Lung (tissue), 12 donors: Measurements from ENCODE around the gene P4HB. TPM values are rescaled to one million over a fixed set of nuclear protein-coding genes. Genes with fewer than 3 reads are reported as not detected.

Source experiments
- ATAC-seq: fragments of 200-7000 bp; cut with Tn5 transposase; one replicate; pipeline ENCODE4 v1.9.1; 2020; ENCODE audit warnings: moderate number of reproducible peaks; ENCODE audit not compliant: insufficient read depth, low FRiP score
- DNase-seq, 3 donors: peaks; one replicate each; pipeline ENCODE4 v3.0.0-alpha.2; 2013 to 2017
- H3K27ac ChIP-seq, 2 donors: one replicate each; pipeline ENCODE4 v1.5.1; 2013; ENCODE audit warnings: mild to moderate bottlenecking in 2 of 2, moderate library complexity in 2 of 2, control low read depth in 1 of 2, inconsistent platforms in 1 of 2, low read depth in 1 of 2, low read length in 1 of 2
- H3K27me3 ChIP-seq, 3 donors: one replicate each; pipeline ENCODE4 v1.5.1; 2013; ENCODE audit warnings: low read length in 2 of 3; ENCODE audit not compliant: control insufficient read depth in 3 of 3, insufficient read depth in 3 of 3
- H3K36me3 ChIP-seq, 4 donors: one replicate each; pipeline ENCODE4 v1.5.1; 2013; ENCODE audit warnings: low read length in 4 of 4, mild to moderate bottlenecking in 1 of 4, moderate library complexity in 1 of 4; ENCODE audit not compliant: control insufficient read depth in 4 of 4, insufficient read depth in 4 of 4
- H3K4me1 ChIP-seq, 5 donors: one replicate each; pipeline ENCODE4 v1.5.1; 2013; ENCODE audit warnings: low read length in 5 of 5, mild to moderate bottlenecking in 2 of 5, moderate library complexity in 1 of 5; ENCODE audit not compliant: control insufficient read depth in 5 of 5, insufficient read depth in 5 of 5
- H3K4me3 ChIP-seq: one replicate; pipeline ENCODE4 v1.5.1; 2013; ENCODE audit warnings: mild to moderate bottlenecking, control low read depth, moderate library complexity
- H3K9ac ChIP-seq, 2 donors: one replicate each; pipeline ENCODE4 v1.5.1; 2013; ENCODE audit warnings: low read length in 2 of 2, control low read depth in 1 of 2; ENCODE audit not compliant: insufficient read depth in 1 of 2
- H3K9me3 ChIP-seq, 4 donors: one replicate each; pipeline ENCODE4 v1.5.1; 2013; ENCODE audit warnings: low read length in 3 of 4, mild to moderate bottlenecking in 1 of 4, moderate library complexity in 1 of 4; ENCODE audit not compliant: control insufficient read depth in 4 of 4, insufficient read depth in 3 of 4
- WGBS, 2 donors: extraction: QIAGEN DNeasy Blood & Tissue Kit; methylation state at CpG; one replicate each; pipeline ENCODE4 v1.1.7; 2013; 5-methylcytosine and 5-hydroxymethylcytosine counted together
- polyA plus RNA-seq, 2 donors: library from polyadenylated mRNA; stranded (reverse); fragments of 200-250 nt; gene quantifications; one replicate each; pipeline ENCODE4 v1.2.1, GENCODE V29; 2013
- total RNA-seq, 2 donors: library from RNA; depleted of rRNA in 1 of 2; stranded (reverse); fragments of >200 nt in 1 of 2; gene quantifications; one replicate each; pipeline ENCODE4 v1.2.1, GENCODE V29; 2014 to 2021
- TF ChIP-seq, protein P1 (sequence below): IDR thresholded peaks from 2 replicates; pipeline ENCODE4 v1.5.1; 2012; ENCODE audit warnings: mild to moderate bottlenecking; ENCODE audit errors: control extremely low read depth, extremely low read depth
- donor health status: control.
- donor health status: control.
- donor health status: Bipolar disorder and iron deficiency.
- donor health status: healthy.
- donor health status: DM: yes; HTN: yes; CAD: no.

P4HB gene
- total and polyA plus RNA-seq, 4 donors: 356 to 990 (median 779) TPM

DNA sequence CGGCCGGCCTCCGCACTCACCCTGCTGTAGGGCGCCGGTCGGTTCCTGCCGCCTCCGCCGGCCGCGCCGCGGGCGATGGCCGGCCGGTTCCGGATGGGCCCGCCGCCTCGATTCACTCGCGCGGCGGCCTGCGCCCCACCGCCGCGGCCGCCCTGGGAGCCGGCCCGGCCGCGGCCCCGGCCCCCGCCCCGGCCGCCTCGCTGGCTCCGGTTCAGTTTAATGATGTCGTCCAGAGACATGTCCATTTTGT, 30.9 kb upstream of the P4HB start:
- ATAC-seq (no peak), DNase-seq (no peak)
- Histone ChIP-seq H3K27ac (peak overlapping the region; percentile 55 to 79), H3K9ac (no peak overlapping the region), H3K4me1 (peaks cover 0 to 10% (median 7%) of the 10 kb centered on the region in 5 donors), H3K4me3 (peak overlapping the region; percentile 85), H3K9me3 (no peaks in the 10 kb centered on the region), H3K36me3 (peaks cover 19 to 43% (median 31%) of the 10 kb centered on the region in 4 donors), H3K27me3 (no peaks in the 10 kb centered on the region)
- WGBS, 2 donors: 1 to 2% methylated on average over 27 to 40 of the region's 40 CpGs
- TF ChIP-seq, protein P1, sequence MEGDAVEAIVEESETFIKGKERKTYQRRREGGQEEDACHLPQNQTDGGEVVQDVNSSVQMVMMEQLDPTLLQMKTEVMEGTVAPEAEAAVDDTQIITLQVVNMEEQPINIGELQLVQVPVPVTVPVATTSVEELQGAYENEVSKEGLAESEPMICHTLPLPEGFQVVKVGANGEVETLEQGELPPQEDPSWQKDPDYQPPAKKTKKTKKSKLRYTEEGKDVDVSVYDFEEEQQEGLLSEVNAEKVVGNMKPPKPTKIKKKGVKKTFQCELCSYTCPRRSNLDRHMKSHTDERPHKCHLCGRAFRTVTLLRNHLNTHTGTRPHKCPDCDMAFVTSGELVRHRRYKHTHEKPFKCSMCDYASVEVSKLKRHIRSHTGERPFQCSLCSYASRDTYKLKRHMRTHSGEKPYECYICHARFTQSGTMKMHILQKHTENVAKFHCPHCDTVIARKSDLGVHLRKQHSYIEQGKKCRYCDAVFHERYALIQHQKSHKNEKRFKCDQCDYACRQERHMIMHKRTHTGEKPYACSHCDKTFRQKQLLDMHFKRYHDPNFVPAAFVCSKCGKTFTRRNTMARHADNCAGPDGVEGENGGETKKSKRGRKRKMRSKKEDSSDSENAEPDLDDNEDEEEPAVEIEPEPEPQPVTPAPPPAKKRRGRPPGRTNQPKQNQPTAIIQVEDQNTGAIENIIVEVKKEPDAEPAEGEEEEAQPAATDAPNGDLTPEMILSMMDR: no peak

- WGBS, 2 donors: 8 to 12% methylated on average over 47 to 69 of the region's 69 CpGs
- Histone ChIP-seq H3K27ac (peak overlapping the region; percentile 55 to 79), H3K9ac (peak overlapping the region; percentile 67 to 73), H3K9me3 (no peaks in the 10 kb centered on the region), H3K4me1 (peaks cover 0 to 10% (median 7%) of the 10 kb centered on the region in 5 donors), H3K27me3 (no peaks in the 10 kb centered on the region), H3K4me3 (peak overlapping the region; percentile 85), H3K36me3 (peaks cover 24 to 48% (median 30%) of the 10 kb centered on the region in 4 donors)
- no peak for ATAC-seq
- peak in 1 of 3 donors; percentile 7 for DNase-seq
- TF ChIP-seq, protein P1: no peak
These were observed 30.3 kb upstream of the P4HB start for GRCh38 chr17:81890447-81891302.

DNA sequence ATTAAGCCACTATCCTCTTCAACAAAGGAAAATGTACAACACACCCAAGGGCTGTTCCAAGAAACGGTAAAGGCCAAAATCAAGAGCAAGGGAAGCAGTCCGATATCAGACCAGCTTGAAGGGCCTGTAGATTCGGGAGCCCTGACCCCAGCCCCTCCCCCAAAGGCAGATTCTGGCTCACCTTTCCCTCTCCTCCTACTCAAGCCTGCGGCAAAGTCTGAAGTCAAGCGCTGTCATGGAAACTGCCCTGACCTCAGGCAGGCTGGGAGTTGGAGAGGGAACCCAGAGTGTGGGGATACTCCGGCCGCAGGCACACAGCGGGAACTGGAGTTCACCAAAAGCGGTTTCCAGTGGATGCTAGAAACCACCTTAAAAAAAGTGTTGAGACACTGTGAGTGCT, 29.3 kb upstream of the P4HB start:
- Histone ChIP-seq H3K4me1 (peaks cover 0 to 10% (median 7%) of the 10 kb centered on the region in 5 donors), H3K9ac (no peak overlapping the region), H3K27ac (no peak overlapping the region), H3K27me3 (no peaks in the 10 kb centered on the region), H3K36me3 (peaks cover 21 to 49% (median 28%) of the 10 kb centered on the region in 4 donors), H3K4me3 (no peak overlapping the region), H3K9me3 (no peaks in the 10 kb centered on the region)
- DNase-seq (no peak), ATAC-seq (no peak)
- TF ChIP-seq, protein P1: no peak
- 90 to 92% methylated on average over 9 of the region's 9 CpGs for WGBS, 2 donors
